HG03442 (cell line): Measurements from ENCODE around the gene ARSD.

ENCODE experiments used
- ATAC-seq: cut with Tn5 transposase; IDR thresholded peaks from one replicate; pipeline ENCODE4 v1.9.1; 2021; ENCODE audit warnings: mild to moderate bottlenecking, moderate library complexity; ENCODE audit not compliant: unreplicated experiment

The ARSD gene

GRCh38 chrX:2855761-2856160, 73.4 kb downstream of the ARSD start:
- no peak for ATAC-seq

- no peak for ATAC-seq
Observed at GRCh38 chrX:2854918-2855317, 74.2 kb downstream of the ARSD start.
